Measurements from ENCODE around the gene RGS2. TPM values are rescaled to one million over a fixed set of nuclear protein-coding genes. Genes with fewer than 3 reads are reported as not detected.
A peak's percentile ranks its signal among the peaks of the same experiment; 100 is the strongest.

RGS2 gene, protein sequence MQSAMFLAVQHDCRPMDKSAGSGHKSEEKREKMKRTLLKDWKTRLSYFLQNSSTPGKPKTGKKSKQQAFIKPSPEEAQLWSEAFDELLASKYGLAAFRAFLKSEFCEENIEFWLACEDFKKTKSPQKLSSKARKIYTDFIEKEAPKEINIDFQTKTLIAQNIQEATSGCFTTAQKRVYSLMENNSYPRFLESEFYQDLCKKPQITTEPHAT
- polyA plus RNA-seq (2013, experiment 1 of 4) = 20.7 TPM
- 18.4 TPM for polyA plus RNA-seq (2013, experiment 2 of 4)
- 21.8 TPM for polyA plus RNA-seq (2013, experiment 3 of 4)
- polyA plus RNA-seq (2013, experiment 4 of 4) = 20.4 TPM

DNA sequence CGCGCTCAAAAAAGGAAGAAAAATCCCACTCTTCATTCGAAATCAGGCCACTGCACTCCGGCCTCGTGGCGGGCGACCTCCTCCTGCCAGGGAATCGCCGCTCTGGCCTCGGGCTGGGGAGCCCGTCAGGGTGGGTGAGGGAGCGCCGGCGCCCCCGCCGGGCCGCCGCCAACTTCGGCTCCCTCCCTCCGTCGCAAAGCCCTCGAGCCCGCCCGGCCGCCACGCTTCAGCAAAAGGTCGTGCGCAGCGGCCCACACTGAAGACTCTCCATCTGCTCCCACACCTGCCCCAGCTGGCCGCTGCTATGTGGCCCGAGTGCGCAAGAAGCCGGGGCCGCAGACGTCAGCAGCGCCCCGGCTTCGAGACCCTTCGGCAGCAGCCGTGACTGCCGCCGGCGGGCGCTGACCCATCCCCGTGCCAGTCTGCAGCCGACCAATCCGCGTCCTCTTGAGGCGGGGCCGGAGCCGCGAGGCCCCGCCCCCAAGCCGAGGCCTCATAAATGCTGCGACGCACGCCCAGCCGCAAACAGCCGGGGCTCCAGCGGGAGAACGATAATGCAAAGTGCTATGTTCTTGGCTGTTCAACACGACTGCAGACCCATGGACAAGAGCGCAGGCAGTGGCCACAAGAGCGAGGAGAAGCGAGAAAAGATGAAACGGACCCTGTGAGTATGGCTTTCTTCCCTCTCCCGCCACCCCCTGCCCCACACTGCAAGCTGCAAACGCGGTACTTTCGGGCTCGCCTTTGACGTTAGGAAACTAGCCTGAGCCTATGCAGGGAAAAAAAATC lies at the start of gene RGS2:
TSS of gene RGS2 (plus strand) at position 522 of the 789 bp plus-strand sequence. CDS start at position 555, 33 bp downstream.
- WGBS, 2 experiments = 0 to 1% methylated on average over 72 of the region's 72 CpGs

DNA sequence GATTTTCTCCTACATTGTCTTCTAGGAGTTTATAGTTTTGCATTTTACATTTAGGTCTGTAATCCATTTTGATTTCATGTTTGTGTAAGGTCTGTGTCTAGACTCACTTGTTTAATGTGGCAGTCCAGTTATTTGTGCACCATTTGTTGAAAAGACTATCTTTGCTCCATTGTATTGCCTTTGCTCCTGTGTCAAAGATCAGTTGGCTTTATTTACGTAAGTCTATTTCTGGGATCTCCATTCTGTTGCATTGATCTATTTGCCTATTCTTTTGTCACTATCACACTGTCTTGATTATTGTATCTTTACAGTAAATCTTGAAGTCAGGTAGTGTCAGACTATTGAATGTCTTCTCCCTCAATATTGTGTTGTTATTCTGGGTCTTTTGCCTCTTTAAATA lies 49.7 kb upstream of the RGS2 start:
- Histone ChIP-seq H3K9me3 (ENCODE audit: control insufficient read depth, low read length) (no peaks in the 10 kb centered on the region), H3K4me1 (ENCODE audit: control insufficient read depth, insufficient read depth, low read length) (no peaks in the 10 kb centered on the region), H3K4me3 (ENCODE audit: insufficient read depth, low read depth, low read length) (no peak overlapping the region), H3K27me3 (ENCODE audit: control insufficient read depth, insufficient read depth, low read length, poor library complexity, severe bottlenecking) (no peaks in the 10 kb centered on the region), H3K36me3 (ENCODE audit: control insufficient read depth, insufficient read depth, low read length) (no peaks in the 10 kb centered on the region), H3K27ac (ENCODE audit: insufficient read depth, low read depth, low read length, poor library complexity, severe bottlenecking) (no peak overlapping the region)
- 80 to 96% methylated on average over 1 of the region's 1 CpG for WGBS, 2 experiments

More for the DNA sequence above, at the start of gene RGS2:
- Histone ChIP-seq H3K9me3 (ENCODE audit: control insufficient read depth, low read length) (no peaks in the 10 kb centered on the region), H3K27ac (ENCODE audit: insufficient read depth, low read depth, low read length, poor library complexity, severe bottlenecking) (peak within 1 kb of the TSS; percentile 58), H3K4me1 (ENCODE audit: control insufficient read depth, insufficient read depth, low read length) (no peaks in the 10 kb centered on the region), H3K4me3 (ENCODE audit: insufficient read depth, low read depth, low read length) (peak within 1 kb of the TSS; percentile 82), H3K36me3 (ENCODE audit: control insufficient read depth, insufficient read depth, low read length) (peaks cover 7% of the 10 kb centered on the region), H3K27me3 (ENCODE audit: control insufficient read depth, insufficient read depth, low read length, poor library complexity, severe bottlenecking) (peaks cover 13% of the 10 kb centered on the region)

DNA sequence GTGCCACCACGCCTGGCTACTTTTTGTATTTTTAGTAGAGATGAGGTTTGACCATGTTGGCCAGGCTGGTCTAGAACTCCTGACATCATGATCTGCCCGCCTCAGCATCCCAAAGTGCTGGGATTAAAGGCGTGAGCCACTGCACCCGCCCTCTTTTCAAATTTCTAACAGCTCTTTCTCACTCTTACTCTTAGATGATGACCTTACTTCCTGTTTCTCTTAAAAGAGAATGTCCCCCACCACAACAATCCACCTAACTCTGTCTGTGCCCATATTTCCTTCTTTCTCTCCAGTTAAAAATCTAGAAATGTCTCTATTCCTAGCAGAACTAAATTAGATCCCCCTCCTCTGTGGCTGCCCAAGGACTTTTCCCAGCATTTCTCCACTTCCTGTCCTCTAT lies 46.6 kb upstream of the RGS2 start:
- H3K27ac ChIP-seq (ENCODE audit: insufficient read depth, low read depth, low read length, poor library complexity, severe bottlenecking) = no peak overlapping the region
- no peaks in the 10 kb centered on the region for H3K4me1 ChIP-seq (ENCODE audit: control insufficient read depth, insufficient read depth, low read length)
- no peaks in the 10 kb centered on the region for H3K9me3 ChIP-seq (ENCODE audit: control insufficient read depth, low read length)
- H3K4me3 ChIP-seq (ENCODE audit: insufficient read depth, low read depth, low read length) = no peak overlapping the region
- no peaks in the 10 kb centered on the region for H3K27me3 ChIP-seq (ENCODE audit: control insufficient read depth, insufficient read depth, low read length, poor library complexity, severe bottlenecking)
- 90 to 94% methylated on average over 4 of the region's 4 CpGs for WGBS, 2 experiments
- H3K36me3 ChIP-seq (ENCODE audit: control insufficient read depth, insufficient read depth, low read length) = no peaks in the 10 kb centered on the region

DNA sequence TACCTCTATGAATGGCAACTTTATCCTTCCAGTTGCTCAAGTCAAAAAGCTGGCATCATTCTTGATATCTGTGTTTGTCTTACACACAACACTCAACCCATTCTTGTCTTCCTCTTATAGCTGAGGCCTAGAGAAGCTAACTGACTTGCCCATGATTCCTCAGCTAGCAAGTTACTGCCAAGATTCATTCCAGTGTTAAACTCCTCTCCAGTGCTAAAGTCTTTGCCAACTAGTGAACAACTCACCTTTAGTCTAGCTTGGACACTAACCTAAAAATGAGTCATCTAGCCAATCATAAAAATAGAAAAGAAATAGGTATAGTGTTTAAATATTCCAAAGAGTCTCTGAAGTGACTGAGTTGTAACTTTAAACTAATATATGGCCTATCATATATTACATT lies 45.6 kb upstream of the RGS2 start:
- no peaks in the 10 kb centered on the region for H3K4me1 ChIP-seq (ENCODE audit: control insufficient read depth, insufficient read depth, low read length)
- no peak overlapping the region for H3K27ac ChIP-seq (ENCODE audit: insufficient read depth, low read depth, low read length, poor library complexity, severe bottlenecking)
- H3K4me3 ChIP-seq (ENCODE audit: insufficient read depth, low read depth, low read length) = no peak overlapping the region
- H3K36me3 ChIP-seq (ENCODE audit: control insufficient read depth, insufficient read depth, low read length) = no peaks in the 10 kb centered on the region
- H3K27me3 ChIP-seq (ENCODE audit: control insufficient read depth, insufficient read depth, low read length, poor library complexity, severe bottlenecking) = no peaks in the 10 kb centered on the region
- no peaks in the 10 kb centered on the region for H3K9me3 ChIP-seq (ENCODE audit: control insufficient read depth, low read length)

DNA sequence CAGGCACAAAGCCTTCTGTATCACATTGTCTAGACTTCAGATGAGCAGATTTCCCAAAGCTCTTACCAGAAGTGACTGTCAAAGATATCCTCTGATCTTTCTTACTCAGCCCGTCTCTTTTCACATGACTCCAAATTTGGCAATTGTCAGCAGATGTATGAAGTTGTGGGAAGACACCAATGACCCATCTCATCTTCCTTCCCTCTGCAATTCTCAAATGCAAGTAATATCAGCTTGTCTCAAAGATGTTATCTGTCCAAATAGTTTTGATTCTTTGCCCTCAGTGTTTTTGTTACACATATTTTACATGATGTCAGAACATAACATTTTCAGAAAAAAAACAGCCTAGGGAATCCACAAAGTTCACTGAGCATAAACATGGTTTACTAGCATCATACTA lies 45.1 kb upstream of the RGS2 start:
- 89 to 100% methylated on average over 1 of the region's 1 CpG for WGBS, 2 experiments
- Histone ChIP-seq H3K4me3 (ENCODE audit: insufficient read depth, low read depth, low read length) (no peak overlapping the region), H3K27ac (ENCODE audit: insufficient read depth, low read depth, low read length, poor library complexity, severe bottlenecking) (no peak overlapping the region)

DNA sequence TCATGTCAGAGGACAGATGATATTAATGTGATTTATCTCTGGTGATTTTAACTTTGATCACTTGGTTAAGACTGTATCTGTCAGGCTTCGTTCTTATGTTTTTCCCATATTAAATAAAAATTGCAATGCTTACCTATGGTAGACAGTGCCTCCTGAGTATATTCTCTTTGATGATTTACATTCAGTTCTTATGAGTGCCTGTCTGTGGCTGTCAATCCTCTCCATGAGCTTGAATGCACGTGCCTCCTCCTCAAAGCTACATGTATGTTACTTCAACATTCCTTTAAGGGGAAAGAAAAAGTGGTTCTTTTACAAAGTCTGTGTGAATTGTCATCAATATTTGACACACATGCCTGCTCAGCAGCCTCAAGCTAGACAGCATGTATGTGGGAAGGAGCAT lies 44.2 kb upstream of the RGS2 start:
- 96 to 100% methylated on average over 2 of the region's 2 CpGs for WGBS, 2 experiments

More for the DNA sequence above, 45.1 kb upstream of the RGS2 start:
- H3K27me3 ChIP-seq (ENCODE audit: control insufficient read depth, insufficient read depth, low read length, poor library complexity, severe bottlenecking) = no peaks in the 10 kb centered on the region
- H3K4me1 ChIP-seq (ENCODE audit: control insufficient read depth, insufficient read depth, low read length) = no peaks in the 10 kb centered on the region
- H3K36me3 ChIP-seq (ENCODE audit: control insufficient read depth, insufficient read depth, low read length) = no peaks in the 10 kb centered on the region
- H3K9me3 ChIP-seq (ENCODE audit: control insufficient read depth, low read length) = no peaks in the 10 kb centered on the region

DNA sequence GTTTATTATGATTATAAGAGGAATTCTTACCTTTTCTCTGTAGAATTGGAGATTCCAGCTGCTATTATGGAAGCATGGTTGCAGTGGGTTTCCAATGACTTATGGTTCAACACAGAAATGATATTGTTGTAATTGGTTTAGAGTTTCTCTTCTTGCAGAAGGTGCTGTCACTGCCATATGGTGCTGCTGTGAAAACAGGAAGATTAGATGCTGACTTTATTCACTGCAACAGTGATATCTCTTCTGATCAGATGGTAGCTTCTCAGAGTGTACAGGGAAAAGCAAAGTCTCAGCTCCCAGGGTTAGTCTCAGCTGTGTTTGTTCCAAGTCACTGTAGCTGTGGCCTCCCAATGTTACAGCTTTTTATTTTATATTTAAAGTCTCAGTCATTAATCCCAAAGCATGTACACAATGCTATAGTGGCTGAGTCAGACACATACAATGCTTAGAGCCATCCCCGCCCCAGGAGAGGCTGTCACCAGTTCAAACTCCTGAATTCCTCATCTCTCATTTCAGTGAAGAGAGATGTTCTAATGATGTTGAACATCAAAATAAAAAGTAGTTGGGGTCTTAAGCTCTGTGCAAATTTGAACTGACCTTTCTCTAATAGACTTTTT lies 42.7 kb upstream of the RGS2 start:
- Histone ChIP-seq H3K27me3 (ENCODE audit: control insufficient read depth, insufficient read depth, low read length, poor library complexity, severe bottlenecking) (no peaks in the 10 kb centered on the region), H3K4me1 (ENCODE audit: control insufficient read depth, insufficient read depth, low read length) (no peaks in the 10 kb centered on the region), H3K27ac (ENCODE audit: insufficient read depth, low read depth, low read length, poor library complexity, severe bottlenecking) (no peak overlapping the region), H3K9me3 (ENCODE audit: control insufficient read depth, low read length) (no peaks in the 10 kb centered on the region), H3K4me3 (ENCODE audit: insufficient read depth, low read depth, low read length) (no peak overlapping the region), H3K36me3 (ENCODE audit: control insufficient read depth, insufficient read depth, low read length) (no peaks in the 10 kb centered on the region)
- WGBS, 2 experiments = 89 to 100% methylated on average over 1 of the region's 1 CpG

More for the DNA sequence above, 44.2 kb upstream of the RGS2 start:
- Histone ChIP-seq H3K4me1 (ENCODE audit: control insufficient read depth, insufficient read depth, low read length) (no peaks in the 10 kb centered on the region), H3K36me3 (ENCODE audit: control insufficient read depth, insufficient read depth, low read length) (no peaks in the 10 kb centered on the region), H3K27me3 (ENCODE audit: control insufficient read depth, insufficient read depth, low read length, poor library complexity, severe bottlenecking) (no peaks in the 10 kb centered on the region), H3K9me3 (ENCODE audit: control insufficient read depth, low read length) (no peaks in the 10 kb centered on the region), H3K4me3 (ENCODE audit: insufficient read depth, low read depth, low read length) (no peak overlapping the region), H3K27ac (ENCODE audit: insufficient read depth, low read depth, low read length, poor library complexity, severe bottlenecking) (no peak overlapping the region)

DNA sequence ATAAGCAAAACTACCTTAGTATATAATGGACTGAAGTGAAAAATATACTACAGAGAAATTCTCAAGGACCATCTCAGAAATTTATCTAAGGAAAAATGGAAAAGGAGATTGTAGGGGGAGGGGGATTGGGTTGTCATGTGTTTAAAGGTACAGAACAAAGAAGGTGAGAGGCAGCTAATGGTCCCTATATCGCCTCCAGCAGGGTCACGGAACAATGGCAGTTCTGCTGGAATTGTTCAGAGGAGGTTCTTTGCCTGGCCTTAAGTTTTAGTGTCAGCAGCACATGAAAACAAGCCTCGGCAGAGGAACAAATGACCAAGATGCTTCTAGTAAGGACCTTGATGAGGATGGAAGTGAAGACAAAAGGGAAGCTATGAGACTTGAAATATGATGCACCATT lies 42.0 kb upstream of the RGS2 start:
- Histone ChIP-seq H3K27ac (ENCODE audit: insufficient read depth, low read depth, low read length, poor library complexity, severe bottlenecking) (no peak overlapping the region), H3K4me1 (ENCODE audit: control insufficient read depth, insufficient read depth, low read length) (no peaks in the 10 kb centered on the region), H3K36me3 (ENCODE audit: control insufficient read depth, insufficient read depth, low read length) (no peaks in the 10 kb centered on the region), H3K27me3 (ENCODE audit: control insufficient read depth, insufficient read depth, low read length, poor library complexity, severe bottlenecking) (no peaks in the 10 kb centered on the region), H3K4me3 (ENCODE audit: insufficient read depth, low read depth, low read length) (no peak overlapping the region), H3K9me3 (ENCODE audit: control insufficient read depth, low read length) (no peaks in the 10 kb centered on the region)
- 68 to 78% methylated on average over 3 of the region's 3 CpGs for WGBS, 2 experiments

DNA sequence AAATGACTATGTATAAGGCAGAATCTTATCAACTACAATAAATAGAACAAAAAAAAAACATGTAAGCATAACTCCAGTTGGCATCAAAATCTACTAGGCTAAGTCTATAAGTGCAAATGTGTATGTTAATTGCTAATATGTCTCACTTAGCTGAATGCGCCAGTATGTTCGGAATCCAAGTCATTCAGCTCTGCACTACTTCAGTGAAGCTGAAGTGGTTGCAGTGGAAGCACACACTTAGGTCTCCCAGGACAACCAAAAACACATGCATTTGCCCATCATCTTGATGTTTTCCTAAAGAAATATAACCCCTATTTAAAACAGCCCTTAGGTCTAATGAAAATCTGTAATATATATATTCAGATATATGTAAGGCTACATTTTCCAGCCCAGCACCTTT lies 41.0 kb upstream of the RGS2 start:
- Histone ChIP-seq H3K9me3 (ENCODE audit: control insufficient read depth, low read length) (no peaks in the 10 kb centered on the region), H3K4me3 (ENCODE audit: insufficient read depth, low read depth, low read length) (no peak overlapping the region), H3K36me3 (ENCODE audit: control insufficient read depth, insufficient read depth, low read length) (no peaks in the 10 kb centered on the region), H3K27ac (ENCODE audit: insufficient read depth, low read depth, low read length, poor library complexity, severe bottlenecking) (no peak overlapping the region), H3K27me3 (ENCODE audit: control insufficient read depth, insufficient read depth, low read length, poor library complexity, severe bottlenecking) (no peaks in the 10 kb centered on the region), H3K4me1 (ENCODE audit: control insufficient read depth, insufficient read depth, low read length) (no peaks in the 10 kb centered on the region)
- 93 to 97% methylated on average over 2 of the region's 2 CpGs for WGBS, 2 experiments

DNA sequence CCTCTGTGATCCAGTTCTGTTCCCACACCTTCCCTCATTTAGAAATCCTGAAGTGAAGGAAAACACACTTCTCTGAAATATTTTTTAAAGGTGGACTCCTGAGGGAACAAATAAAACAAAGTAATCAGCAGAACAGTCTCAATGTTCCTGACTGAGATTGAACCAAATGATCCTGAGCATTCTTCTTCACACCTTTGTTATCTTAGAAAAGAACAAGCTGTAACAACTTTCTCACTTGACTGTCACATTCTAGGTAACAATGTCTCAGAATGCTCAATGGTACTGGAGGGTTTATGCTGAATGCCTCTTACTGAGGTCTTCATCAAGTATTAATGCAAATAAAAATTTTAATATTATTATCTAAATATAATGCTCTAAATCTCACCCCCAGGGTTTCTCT lies 40.4 kb upstream of the RGS2 start:
- H3K9me3 ChIP-seq (ENCODE audit: control insufficient read depth, low read length) = no peaks in the 10 kb centered on the region
- H3K27ac ChIP-seq (ENCODE audit: insufficient read depth, low read depth, low read length, poor library complexity, severe bottlenecking) = no peak overlapping the region
- H3K4me3 ChIP-seq (ENCODE audit: insufficient read depth, low read depth, low read length) = no peak overlapping the region
- H3K4me1 ChIP-seq (ENCODE audit: control insufficient read depth, insufficient read depth, low read length) = no peaks in the 10 kb centered on the region
- H3K36me3 ChIP-seq (ENCODE audit: control insufficient read depth, insufficient read depth, low read length) = no peaks in the 10 kb centered on the region
- no peaks in the 10 kb centered on the region for H3K27me3 ChIP-seq (ENCODE audit: control insufficient read depth, insufficient read depth, low read length, poor library complexity, severe bottlenecking)
